ENCODE data around the gene RCBTB1.

DNA sequence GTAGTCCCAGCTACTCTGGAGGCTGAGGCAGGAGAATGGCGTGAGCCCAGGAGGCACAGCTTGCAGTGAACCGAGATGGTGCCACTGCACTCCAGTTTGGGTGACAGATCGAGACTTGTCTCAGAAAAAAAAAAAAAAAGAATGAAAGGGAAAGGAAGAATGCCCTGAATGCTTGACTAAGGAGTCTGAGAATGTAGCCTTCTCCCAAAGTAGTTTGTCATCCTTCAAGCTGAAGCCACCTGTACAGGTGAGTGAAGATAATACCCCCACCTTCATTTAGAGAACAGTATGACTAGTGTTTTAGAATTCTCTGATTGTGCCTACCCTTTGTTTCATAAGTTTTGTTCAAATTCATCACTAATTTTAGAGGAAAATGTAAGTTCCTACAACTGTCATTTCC is 5.9 kb downstream of the RCBTB1 start:
- no peak for TF ChIP-seq FOXM1 (IDR thresholded peaks at IDR 0.05; ENCODE audit: borderline replicate concordance)
- no peak for TF ChIP-seq SUZ12 (IDR thresholded peaks at IDR 0.05)
- no peak for TF ChIP-seq ZNF384 (IDR thresholded peaks at IDR 0.05)
- TF ChIP-seq FOXK2 (IDR thresholded peaks at IDR 0.05): no peak
- TF ChIP-seq ELF4 (IDR thresholded peaks at IDR 0.05): no peak
- no peak for TF ChIP-seq SP1 (IDR thresholded peaks at IDR 0.05)
- TF ChIP-seq CTBP1 (IDR thresholded peaks at IDR 0.05; ENCODE audit: borderline replicate concordance): no peak
- TF ChIP-seq, protein P1, sequence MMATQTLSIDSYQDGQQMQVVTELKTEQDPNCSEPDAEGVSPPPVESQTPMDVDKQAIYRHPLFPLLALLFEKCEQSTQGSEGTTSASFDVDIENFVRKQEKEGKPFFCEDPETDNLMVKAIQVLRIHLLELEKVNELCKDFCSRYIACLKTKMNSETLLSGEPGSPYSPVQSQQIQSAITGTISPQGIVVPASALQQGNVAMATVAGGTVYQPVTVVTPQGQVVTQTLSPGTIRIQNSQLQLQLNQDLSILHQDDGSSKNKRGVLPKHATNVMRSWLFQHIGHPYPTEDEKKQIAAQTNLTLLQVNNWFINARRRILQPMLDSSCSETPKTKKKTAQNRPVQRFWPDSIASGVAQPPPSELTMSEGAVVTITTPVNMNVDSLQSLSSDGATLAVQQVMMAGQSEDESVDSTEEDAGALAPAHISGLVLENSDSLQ (IDR thresholded peaks at IDR 0.05): no peak
- TF ChIP-seq BHLHE40 (IDR thresholded peaks at IDR 0.05; ENCODE audit: borderline replicate concordance): no peak
- TF ChIP-seq ARNT (IDR thresholded peaks at IDR 0.05): no peak
- no peak for TF ChIP-seq TARDBP (IDR thresholded peaks at IDR 0.05)
- no peak for TF ChIP-seq L3MBTL2 (conservative IDR thresholded peaks at IDR 0.05)
- TF ChIP-seq FOXA1 (IDR thresholded peaks at IDR 0.05): no peak
- TF ChIP-seq NFRKB (IDR thresholded peaks at IDR 0.05): no peak
